GM23338 (cell line): ENCODE results near the gene TRAPPC4. TPM values are rescaled to one million over a fixed set of nuclear protein-coding genes. Genes with fewer than 3 reads are reported as not detected.

Experiments used
- ATAC-seq: fragments of 200-7000 bp; cut with Tn5 transposase; 3 replicates; pipeline ENCODE4 v1.9.1; 2020
- DNase-seq: peaks from one replicate; pipeline ENCODE4 v3.0.0-alpha.2; 2015; ENCODE audit warnings: low spot score
- H2AFZ ChIP-seq: fragments of 200-600 bp; sonication (generic); 2 replicates; pipeline ENCODE4 v1.8.0; 2016; ENCODE audit warnings: antibody characterized with exemption, mild to moderate bottlenecking, moderate library complexity
- H3F3A ChIP-seq: fragments of 200-600 bp; sonication (generic); replicated peaks from 2 replicates; pipeline ENCODE4 v1.8.0; 2017; ENCODE audit warnings: antibody characterized with exemption, mixed run types, low read depth
- H3K27ac ChIP-seq: fragments of 200-600 bp; sonication (generic); 2 replicates; pipeline ENCODE4 v1.6.1; 2016; ENCODE audit warnings: low read depth
- H3K27me3 ChIP-seq: fragments of 200-600 bp; sonication (generic); 2 replicates; pipeline ENCODE4 v1.8.0; 2016; ENCODE audit warnings: mild to moderate bottlenecking, mixed run types, moderate library complexity; ENCODE audit not compliant: insufficient read depth
- H3K36me3 ChIP-seq: fragments of 200-600 bp; sonication (generic); 2 replicates; pipeline ENCODE4 v1.8.0; 2016; ENCODE audit warnings: mild to moderate bottlenecking; ENCODE audit not compliant: insufficient read depth
- H3K4me1 ChIP-seq: fragments of 200-600 bp; sonication (generic); 2 replicates; pipeline ENCODE4 v1.8.0; 2016; ENCODE audit warnings: mild to moderate bottlenecking, moderate library complexity; ENCODE audit not compliant: insufficient read depth
- H3K4me2 ChIP-seq: fragments of 200-600 bp; sonication (generic); 2 replicates; pipeline ENCODE4 v1.7.1; 2017; ENCODE audit warnings: mixed run types
- H3K4me3 ChIP-seq: fragments of 200-600 bp; sonication (generic); 2 replicates; pipeline ENCODE4 v1.6.1; 2016; ENCODE audit warnings: mixed run types
- H3K79me2 ChIP-seq: fragments of 200-600 bp; sonication (generic); replicated peaks from 2 replicates; pipeline ENCODE4 v1.8.0; 2017; ENCODE audit warnings: mild to moderate bottlenecking; ENCODE audit not compliant: insufficient read depth
- H3K9me2 ChIP-seq: fragments of 200-600 bp; sonication (generic); 2 replicates; pipeline ENCODE4 v1.8.0; 2017; ENCODE audit not compliant: insufficient read depth
- H4K20me1 ChIP-seq: fragments of 200-600 bp; sonication (generic); replicated peaks from 2 replicates; pipeline ENCODE4 v1.8.0; 2017; ENCODE audit warnings: mild to moderate bottlenecking; ENCODE audit not compliant: insufficient read depth
- H3K27ac Mint-ChIP-seq: 2 replicates; pipeline ENCODE4 v1.8.0; 2020; ENCODE audit warnings: inconsistent platforms, mild to moderate bottlenecking, moderate library complexity, mixed read lengths
- H3K27me3 Mint-ChIP-seq: 3 replicates; pipeline ENCODE4 v1.8.0; 2022; ENCODE audit warnings: low read depth, mild to moderate bottlenecking, moderate library complexity, mixed read lengths, inconsistent platforms; ENCODE audit not compliant: insufficient read depth, poor library complexity
- H3K36me3 Mint-ChIP-seq: 3 replicates; pipeline ENCODE4 v1.8.0; 2021; ENCODE audit warnings: low read depth, mild to moderate bottlenecking, inconsistent platforms, moderate library complexity, mixed read lengths
- H3K4me1 Mint-ChIP-seq: 3 replicates; pipeline ENCODE4 v1.8.0; 2020; ENCODE audit warnings: mild to moderate bottlenecking, inconsistent platforms, mixed read lengths
- H3K4me3 Mint-ChIP-seq: 3 replicates; pipeline ENCODE4 v1.8.0; 2021; ENCODE audit warnings: moderate library complexity, mild to moderate bottlenecking, inconsistent platforms, mixed read lengths
- H3K9me3 Mint-ChIP-seq: 3 replicates; pipeline ENCODE4 v1.8.0; 2020; ENCODE audit warnings: moderate library complexity, mild to moderate bottlenecking, inconsistent platforms, mixed read lengths
- CREB1 ChIP-seq: fragments of 250-450 bp; sonication (Bioruptor Pico); IDR thresholded peaks from 2 replicates; pipeline ENCODE4 v1.5.0; 2020; ENCODE audit warnings: low read depth, mild to moderate bottlenecking, moderate library complexity
- CTCF ChIP-seq, 2 experiments: fragments of 200-600 bp in 1 of 2; sonication (generic) in 1 of 2; conservative IDR thresholded peaks; 2 replicates each; pipeline versions ENCODE4 v1.5.1 to v1.6.1; 2016 to 2017; ENCODE audit warnings: antibody characterized with exemption in 2 of 2, low read depth in 2 of 2, mild to moderate bottlenecking in 2 of 2, moderate library complexity in 1 of 2
- ETS1 ChIP-seq: IDR thresholded peaks from 2 replicates; pipeline ENCODE4 v1.6.1; 2016; ENCODE audit warnings: antibody characterized with exemption
- EZH2 ChIP-seq: fragments of 200-600 bp; sonication (generic); IDR thresholded peaks from one replicate; pipeline ENCODE4 v1.8.0; 2017; ENCODE audit warnings: antibody characterized with exemption, mild to moderate bottlenecking, low read depth; ENCODE audit not compliant: unreplicated experiment
- EZH2phosphoT487 ChIP-seq: fragments of 200-600 bp; sonication (generic); IDR thresholded peaks from one replicate; pipeline ENCODE4 v1.8.1; 2018; ENCODE audit warnings: antibody characterized with exemption; ENCODE audit not compliant: unreplicated experiment
- JUNB ChIP-seq: IDR thresholded peaks from one replicate; pipeline ENCODE4 v1.6.1; 2016; ENCODE audit warnings: antibody characterized with exemption; ENCODE audit not compliant: unreplicated experiment
- NANOG ChIP-seq: IDR thresholded peaks from 2 replicates; pipeline ENCODE4 v1.6.1; 2016; ENCODE audit warnings: antibody characterized with exemption, borderline replicate concordance
- POLR2AphosphoS5 ChIP-seq: IDR thresholded peaks from 2 replicates; pipeline ENCODE4 v1.6.1; 2016; ENCODE audit warnings: antibody characterized with exemption, low read depth
- REST ChIP-seq: IDR thresholded peaks from one replicate; pipeline ENCODE4 v1.6.1; 2018; ENCODE audit warnings: antibody characterized with exemption; ENCODE audit not compliant: unreplicated experiment
- STAT1 ChIP-seq: IDR thresholded peaks from one replicate; pipeline ENCODE4 v1.6.1; 2016; ENCODE audit warnings: antibody characterized with exemption; ENCODE audit not compliant: unreplicated experiment
- ZNF114 ChIP-seq: fragments of 250-450 bp; sonication (Bioruptor Pico); IDR thresholded peaks from 2 replicates; pipeline ENCODE4 v1.5.0; 2020; ENCODE audit warnings: mild to moderate bottlenecking, moderate library complexity
- ZNF331 ChIP-seq: fragments of 250-450 bp; sonication (Bioruptor Pico); IDR thresholded peaks from 2 replicates; pipeline ENCODE4 v1.5.0; 2020; ENCODE audit warnings: low read depth, mild to moderate bottlenecking, moderate library complexity
- ZNF462 ChIP-seq: fragments of 250-450 bp; sonication (Bioruptor Pico); IDR thresholded peaks from 2 replicates; pipeline ENCODE4 v1.5.0; 2020; ENCODE audit warnings: mild to moderate bottlenecking, moderate library complexity
- polyA plus RNA-seq: library from polyadenylated mRNA; unstranded; fragments of >200 nt; fragmentation: Nextera tagmentation; extraction: Ambion mirVana; gene quantifications from 2 replicates; pipeline ENCODE4 v1.2.1, GENCODE V29; 2016
- total RNA-seq: library from RNA; depleted of rRNA; stranded (reverse); fragments of >200 nt; shearing (Covaris generic); gene quantifications from 2 replicates; pipeline ENCODE4 v1.2.3, GENCODE V29; 2014

The TRAPPC4 gene
- total and polyA plus RNA-seq, 2 experiments from 2014 or later: 79.9 to 142 TPM

- Mint-ChIP-seq H3K27me3 (peaks cover 9% of the 10 kb centered on the region), H3K36me3 (no peaks in the 10 kb centered on the region), H3K4me3 (no peak overlapping the region), H3K27ac (no peak overlapping the region), H3K9me3 (no peaks in the 10 kb centered on the region), H3K4me1 (peaks cover 23% of the 10 kb centered on the region)
- Histone ChIP-seq H3K27me3 (peaks cover 4% of the 10 kb centered on the region; the same call in 1 of the 2 replicates), H3K4me1 (peaks cover 16% of the 10 kb centered on the region), H3K79me2 (no peaks in the 10 kb centered on the region), H3K4me2 (no peak overlapping the region), H2AFZ (no peak overlapping the region), H4K20me1 (no peaks in the 10 kb centered on the region), H3F3A (peaks cover 8% of the 10 kb centered on the region; the same call in 1 of the 2 replicates), H3K4me3 (no peak overlapping the region), H3K27ac (no peak overlapping the region), H3K9me2 (no peaks in the 10 kb centered on the region), H3K36me3 (no peaks in the 10 kb centered on the region)
- no peak for ATAC-seq
- TF ChIP-seq REST: no peak
- TF ChIP-seq ZNF114 (CRISPR knock-in tag): no peak
- TF ChIP-seq CREB1 (CRISPR knock-in tag): no peak
- no peak for TF ChIP-seq ZNF462 (CRISPR knock-in tag)
- no peak for TF ChIP-seq EZH2phosphoT487
- TF ChIP-seq POLR2AphosphoS5: no peak
- no peak for TF ChIP-seq NANOG
- TF ChIP-seq STAT1: no peak
- TF ChIP-seq CTCF (conservative IDR thresholded peaks at IDR 0.05; ENCODE audit: low read depth in 2 of 2): no peak
- no peak for TF ChIP-seq ZNF331 (CRISPR knock-in tag)
- no peak for TF ChIP-seq JUNB
- TF ChIP-seq EZH2: no peak
- TF ChIP-seq ETS1: no peak
- no peak for DNase-seq
Observed at GRCh38 chr11:118975771-118976709, 42.5 kb upstream of the TRAPPC4 start.
